K562 (cell line): ENCODE results near the gene TMEM11. TPM values are rescaled to one million over a fixed set of nuclear protein-coding genes. Genes with fewer than 3 reads are reported as not detected.

ENCODE experiments used
- ATAC-seq: fragments of 200-7000 bp; cut with Tn5 transposase; 3 replicates; pipeline ENCODE4 v1.9.1; 2020; ENCODE audit warnings: moderate library complexity
- BruUV-seq: library from RNA; stranded (reverse); fragments of 400-500 nt; replicated peaks from 2 replicates; lab custom pipeline; 2021; lab: Mats Ljungman, UMichigan
- CTCF ChIA-PET: fragments of 300-600 bp; formaldehyde crosslinking; extraction: SDS; loops from one replicate; lab custom pipeline; 2021; ENCODE audit warnings: low intra/inter-chr PET ratio; lab: Yijun Ruan, JAX
- POLR2A ChIA-PET: fragments of 300-600, 350-650 bp; sonication (Branson Sonifier 250); formaldehyde crosslinking; extraction: SDS; loops from one replicate; lab custom pipeline; 2021; ENCODE audit warnings: antibody characterized with exemption, inconsistent platforms; lab: Yijun Ruan, JAX
- DNase-seq, 4 experiments: peaks; one replicate each; pipeline versions ENCODE4 v3.0.0 to v3.0.0-alpha.2; 2011 to 2018; ENCODE audit warnings: low spot score in 3 of 4, mixed read lengths in 3 of 4; ENCODE audit errors: extremely low read depth in 1 of 4
- FAIRE-seq: peaks from 2 replicates; lab custom pipeline; 2011; peaks lifted over from hg19 to GRCh38; lab: Jason Lieb, UNC
- H2AFZ ChIP-seq: 2 replicates; pipeline ENCODE4 v1.6.0; 2011; ENCODE audit warnings: low read depth, low read length, control low read depth, inconsistent platforms
- H3K27ac ChIP-seq: fragments of 200-600 bp; 3 replicates; pipeline ENCODE4 v1.8.0; 2011; ENCODE audit warnings: low read depth, mild to moderate bottlenecking, control low read depth, inconsistent platforms, low read length, moderate library complexity, mixed read lengths; ENCODE audit errors: extremely low read depth
- H3K27me3 ChIP-seq, 2 experiments: fragments of 300-600 bp in 1 of 2; 2 replicates in 1 of 2; 3 replicates in 1 of 2; pipeline versions ENCODE4 v1.6.0 to v1.8.0; 2011; ENCODE audit warnings: inconsistent platforms in 2 of 2, low read length in 2 of 2, mild to moderate bottlenecking in 1 of 2, mixed read lengths in 1 of 2, moderate library complexity in 1 of 2; ENCODE audit not compliant: control insufficient read depth in 2 of 2, insufficient read depth in 2 of 2
- H3K36me3 ChIP-seq: fragments of 300-600 bp; 3 replicates; pipeline ENCODE4 v1.8.0; 2011; ENCODE audit warnings: mild to moderate bottlenecking, low read length, inconsistent platforms; ENCODE audit not compliant: control insufficient read depth, insufficient read depth
- H3K4me1 ChIP-seq, 2 experiments: fragments of 200-600 bp in 1 of 2; replicated peaks in 1 of 2; 2 replicates in 1 of 2; 3 replicates in 1 of 2; pipeline versions ENCODE4 v1.5.1 to v1.8.0; 2011; ENCODE audit warnings: inconsistent platforms in 2 of 2, low read length in 2 of 2, mild to moderate bottlenecking in 1 of 2, mixed read lengths in 1 of 2, moderate library complexity in 1 of 2; ENCODE audit not compliant: control insufficient read depth in 2 of 2, insufficient read depth in 2 of 2
- H3K4me2 ChIP-seq: 2 replicates; pipeline ENCODE4 v1.6.1; 2011; ENCODE audit warnings: low read length, control low read depth, inconsistent platforms, mixed read lengths; ENCODE audit not compliant: insufficient read depth
- H3K4me3 ChIP-seq: fragments of 200-600 bp; sonication (generic), shearing (Covaris generic); 2 replicates; pipeline ENCODE4 v1.5.1; 2016; ENCODE audit warnings: control low read depth, inconsistent platforms
- H3K79me2 ChIP-seq: fragments of 200-600 bp; 3 replicates; pipeline ENCODE4 v1.8.0; 2011; ENCODE audit warnings: low read length, inconsistent platforms; ENCODE audit not compliant: control insufficient read depth, insufficient read depth
- H3K9ac ChIP-seq, 2 experiments: 2 replicates each; pipeline versions ENCODE4 v1.6.0 to v1.6.1; 2011; ENCODE audit warnings: low read depth in 2 of 2, low read length in 2 of 2, control low read depth in 1 of 2, inconsistent platforms in 1 of 2, mild to moderate bottlenecking in 1 of 2, mixed read lengths in 1 of 2; ENCODE audit not compliant: insufficient read depth in 1 of 2
- H3K9me1 ChIP-seq: one replicate; pipeline ENCODE4 v1.6.0; 2011; ENCODE audit warnings: inconsistent platforms, mild to moderate bottlenecking, low read length, moderate library complexity; ENCODE audit not compliant: control insufficient read depth, insufficient read depth
- H3K9me3 ChIP-seq: replicated peaks from 2 replicates; pipeline ENCODE4 v1.5.1; 2011; ENCODE audit warnings: low read depth, low read length, inconsistent platforms; ENCODE audit not compliant: control insufficient read depth, insufficient read depth
- H4K20me1 ChIP-seq: replicated peaks from 2 replicates; pipeline ENCODE4 v1.6.1; 2011; ENCODE audit warnings: low read length, inconsistent platforms, mixed read lengths; ENCODE audit not compliant: control insufficient read depth, insufficient read depth
- BACH1 ChIP-seq: fragments of 200-800 bp; sonication (Bioruptor generic); IDR thresholded peaks from 2 replicates; pipeline ENCODE4 v1.6.1; 2016; ENCODE audit warnings: missing genetic modification characterization, missing compliant biosample characterization
- CBFA2T2 ChIP-seq: fragments of 450-650 bp; conservative IDR thresholded peaks from 2 replicates; pipeline ENCODE4 v1.6.1; 2017; ENCODE audit warnings: mild to moderate bottlenecking
- COPS2 ChIP-seq: fragments of 450-650 bp; conservative IDR thresholded peaks from 2 replicates; pipeline ENCODE4 v1.6.1; 2016; ENCODE audit warnings: mild to moderate bottlenecking, moderate library complexity
- EGR1 ChIP-seq: fragments of 450-650 bp; conservative IDR thresholded peaks from 2 replicates; pipeline ENCODE4 v1.6.1; 2017; ENCODE audit warnings: mild to moderate bottlenecking
- FIP1L1 ChIP-seq: fragments of 200-400 bp; formaldehyde crosslinking; IDR thresholded peaks from 2 replicates; pipeline ENCODE4 v1.6.1; 2018; ENCODE audit warnings: mild to moderate bottlenecking, low read depth, low read length; ENCODE audit not compliant: poor library complexity, severe bottlenecking
- LCOR ChIP-seq: sonication (generic); formaldehyde crosslinking; IDR thresholded peaks from 2 replicates; pipeline ENCODE4 v1.8.0; 2022; ENCODE audit warnings: mild to moderate bottlenecking, missing genetic modification reagents
- MLLT1 ChIP-seq, 2 experiments: fragments of 450-650 bp; IDR thresholded peaks; 2 replicates each; pipeline ENCODE4 v1.6.1; 2016
- PTTG1 ChIP-seq: fragments of 450-650 bp; IDR thresholded peaks from 2 replicates; pipeline ENCODE4 v1.6.1; 2016; ENCODE audit warnings: low read depth, mild to moderate bottlenecking, missing genetic modification characterization, missing compliant biosample characterization
- RHOXF2B ChIP-seq: fragments of 250-450 bp; sonication (Bioruptor Pico); conservative IDR thresholded peaks from 2 replicates; pipeline ENCODE4 v1.5.1; 2021
- SMARCE1 ChIP-seq: fragments of 450-650 bp; IDR thresholded peaks from 2 replicates; pipeline ENCODE4 v1.7.1; 2016; ENCODE audit warnings: mild to moderate bottlenecking
- TRIM25 ChIP-seq: fragments of 450-650 bp; IDR thresholded peaks from 2 replicates; pipeline ENCODE4 v1.7.0; 2016; ENCODE audit warnings: borderline replicate concordance
- ZBTB7A ChIP-seq: IDR thresholded peaks from 2 replicates; pipeline ENCODE4 v1.6.1; 2011; ENCODE audit warnings: low read depth, mild to moderate bottlenecking, low read length, moderate library complexity, borderline replicate concordance; ENCODE audit not compliant: control insufficient read depth
- ZFX ChIP-seq: sonication (generic); formaldehyde crosslinking; IDR thresholded peaks from 2 replicates; pipeline ENCODE4 v1.8.0; 2022; ENCODE audit warnings: mild to moderate bottlenecking, missing genetic modification reagents, moderate library complexity
- WGBS: fragments of 100-300 bp; shearing (Covaris generic); methylation state at CpG from one replicate; pipeline ENCODE4 v1.1.6; 2016; ENCODE audit warnings: low coverage, mixed read lengths; ENCODE audit not compliant: insufficient coverage; ENCODE audit errors: missing lambda C conversion rate; 5-methylcytosine and 5-hydroxymethylcytosine counted together
- in situ Hi-C: fragments of 300-500 bp; cut with MboI; formaldehyde crosslinking; loops from 4 replicates; pipeline ENCODE4 v1.15.0; 2018; ENCODE audit warnings: inconsistent platforms, mixed read lengths
- intact Hi-C: fragments of 100-400 bp; cut with micrococcal nuclease; formaldehyde crosslinking; loops from 2 replicates; pipeline ENCODE4 v1.14.2; 2022
- polyA plus RNA-seq, 8 experiments: library from polyadenylated mRNA; depleted of rRNA in 4 of 8; stranded (reverse) in 5 of 8; unstranded in 3 of 8; fragments of >200 nt; fragmentation: Nextera tagmentation in 2 of 8; fragmentation: Illumina TruSeq in 1 of 8; extraction: Ambion mirVana in 2 of 8; extraction: Trizol in 1 of 8; gene quantifications; 2 replicates each; pipeline versions ENCODE4 v1.2.1 to v1.2.3, GENCODE V29; 2011 to 2014; ENCODE audit warnings: inconsistent platforms in 1 of 8, missing spikeins in 1 of 8
- total RNA-seq, 7 experiments: library from RNA; depleted of rRNA in 6 of 7; stranded (reverse); fragments of >200 nt in 6 of 7; fragmentation: Illumina TruSeq in 2 of 7; extraction: Trizol in 2 of 7; gene quantifications; 2 replicates each; pipeline versions ENCODE4 v1.2.1 to v1.2.3, GENCODE V29; 2011 to 2021; ENCODE audit warnings: low replicate concordance in 1 of 7

TMEM11 gene
- total and polyA plus RNA-seq, 9 of the 15 experiments (the other 6 are each of a cell fraction or from before 2014, with no cell fraction given) = 12.0 to 40.7 (median 30.0) TPM

GRCh38 chr17:21163101-21163500, 50.9 kb downstream of the TMEM11 start:
- H3K36me3 ChIP-seq = no peaks in the 10 kb centered on the region
- no peak overlapping the region for H3K4me2 ChIP-seq
- no peaks in the 10 kb centered on the region for H3K9me1 ChIP-seq
- no peaks in the 10 kb centered on the region; a peak in 2 of 5 replicates for H3K4me1 ChIP-seq
- FAIRE-seq = no peak
- no peak for DNase-seq
- no peaks in the 10 kb centered on the region; the same call in 2 of the 3 replicates for H3K79me2 ChIP-seq
- no peak for ATAC-seq
- no TSS peak for BruUV-seq
- H3K9me3 ChIP-seq = no peaks in the 10 kb centered on the region
- no peaks in the 10 kb centered on the region for H3K27me3 ChIP-seq
- WGBS = 50% methylated on average over 1 of the region's 6 CpGs
- TF ChIP-seq PTTG1 (tag) (no peak), COPS2 (no peak), SMARCE1 (no peak), CBFA2T2 (no peak), LCOR (CRISPR knock-in tag) (no peak), MLLT1 (IDR thresholded peaks at IDR 0.05) (no peak), FIP1L1 (no peak), BACH1 (tag) (no peak), RHOXF2B (CRISPR knock-in tag) (no peak), TRIM25 (no peak), ZBTB7A (no peak), EGR1 (no peak), ZFX (CRISPR knock-in tag) (no peak)
- POLR2A ChIA-PET = no interaction called here
- intact Hi-C loops (no loop called here), in situ Hi-C loops (no loop called here)
- no peak overlapping the region for H3K9ac ChIP-seq
- H3K4me3 ChIP-seq = no peak overlapping the region
- no peak overlapping the region for H2AFZ ChIP-seq
- CTCF ChIA-PET = no interaction called here
- no peaks in the 10 kb centered on the region for H4K20me1 ChIP-seq
- no peak overlapping the region for H3K27ac ChIP-seq
